ENCODE results near the gene UQCRH. TPM values are rescaled to one million over a fixed set of nuclear protein-coding genes. Genes with fewer than 3 reads are reported as not detected.

UQCRH gene
- total RNA-seq, 1 experiment from 2014 or later, result 663 TPM

GRCh38 chr1:46262508-46262907 is 41.0 kb upstream of the UQCRH start:
- ChIA-PET CTCF (interaction anchor here (0.7 to 0.9 kb wide), 3 partner anchors 9 to 41 kb away, joined by 3 read pairs; partner anchors contain the start of gene LRRC41), POLR2A (no interaction called here)
- DNase-seq (ENCODE audit: low spot score) (no peak), ATAC-seq (no peak)
- H3K27me3 Mint-ChIP-seq (ENCODE audit: low read depth), result no peaks in the 10 kb centered on the region
- TF ChIP-seq CREB1 (CRISPR knock-in tag; IDR thresholded peaks at IDR 0.05), result no peak
- no peak for TF ChIP-seq JAZF1 (CRISPR knock-in tag; IDR thresholded peaks at IDR 0.05)
- no peak for TF ChIP-seq GRHL2 (CRISPR knock-in tag; IDR thresholded peaks at IDR 0.05; ENCODE audit: insufficient replicate concordance, severe bottlenecking)
- no peak for TF ChIP-seq AFF4 (CRISPR knock-in tag; IDR thresholded peaks at IDR 0.05; ENCODE audit: borderline replicate concordance)
- no peak overlapping the region for H3K4me3 Mint-ChIP-seq
- no peaks in the 10 kb centered on the region for H3K9me3 Mint-ChIP-seq
- peaks cover 78% of the 10 kb centered on the region for H3K36me3 Mint-ChIP-seq
- H3K27ac Mint-ChIP-seq, result no peak overlapping the region
- no peaks in the 10 kb centered on the region for H3K4me1 Mint-ChIP-seq

GRCh38 chr1:46263146-46263545 is 40.4 kb upstream of the UQCRH start:
- no peak for ATAC-seq
- ChIA-PET CTCF (no interaction called here), POLR2A (no interaction called here)

More at GRCh38 chr1:46263146-46263545, 40.4 kb upstream of the UQCRH start:
- no peaks in the 10 kb centered on the region for H3K4me1 Mint-ChIP-seq
- DNase-seq (ENCODE audit: low spot score), result no peak
- H3K4me3 Mint-ChIP-seq, result no peak overlapping the region
- H3K27me3 Mint-ChIP-seq (ENCODE audit: low read depth), result no peaks in the 10 kb centered on the region
- H3K27ac Mint-ChIP-seq, result no peak overlapping the region
- H3K9me3 Mint-ChIP-seq, result no peaks in the 10 kb centered on the region
- peaks cover 81% of the 10 kb centered on the region for H3K36me3 Mint-ChIP-seq
- no peak for TF ChIP-seq MXD4 (CRISPR knock-in tag; IDR thresholded peaks at IDR 0.05; ENCODE audit: borderline replicate concordance)
- no peak for TF ChIP-seq ZMAT4 (CRISPR knock-in tag; IDR thresholded peaks at IDR 0.05)
- no peak for TF ChIP-seq FOXK1 (CRISPR knock-in tag; IDR thresholded peaks at IDR 0.05)
- TF ChIP-seq SMAD4 (CRISPR knock-in tag; IDR thresholded peaks at IDR 0.05), result no peak
- no peak for TF ChIP-seq ZNF671 (CRISPR knock-in tag; IDR thresholded peaks at IDR 0.05)
- no peak for TF ChIP-seq CTCF (IDR thresholded peaks at IDR 0.05)
- TF ChIP-seq ETV6 (CRISPR knock-in tag; IDR thresholded peaks at IDR 0.05), result no peak
- TF ChIP-seq KAT7 (CRISPR knock-in tag; IDR thresholded peaks at IDR 0.05; ENCODE audit: borderline replicate concordance), result no peak
- TF ChIP-seq PRDM15 (CRISPR knock-in tag; IDR thresholded peaks at IDR 0.05), result no peak
- TF ChIP-seq ERG (CRISPR knock-in tag; IDR thresholded peaks at IDR 0.05), result no peak
